GM04503 (cell line): ENCODE results near the gene PCDHB16.
"Not testable (repeated sequence)": the region's sequence is repeated elsewhere in the genome, so short reads cannot be mapped to it uniquely, and the experiment has no call there.

Source experiments
- DNase-seq: peaks from one replicate; pipeline ENCODE4 v3.0.0-alpha.2; 2012; ENCODE audit warnings: low read depth

Gene PCDHB16

DNA sequence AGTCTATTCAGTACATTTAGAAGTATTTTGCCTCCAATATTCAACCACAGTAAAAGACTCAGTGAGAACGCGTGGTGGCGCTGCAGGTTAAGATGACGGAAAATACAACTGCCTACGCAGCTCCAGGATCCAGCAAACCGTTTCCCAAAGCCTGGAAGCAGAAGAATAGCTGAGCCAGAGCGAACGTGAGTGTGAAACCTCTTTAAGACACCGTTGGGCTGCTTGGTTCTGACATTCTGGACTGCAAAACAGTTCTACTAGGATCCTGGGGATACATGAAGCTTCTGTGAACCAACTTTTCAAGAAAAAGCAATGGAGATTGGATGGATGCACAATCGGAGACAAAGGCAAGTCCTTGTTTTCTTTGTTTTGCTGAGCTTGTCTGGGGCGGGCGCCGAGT, at the start of gene PCDHB16:
PCDHB16 (plus strand) TSS at position 140 of the 400 bp plus-strand sequence; CDS start at position 313, 173 bp downstream.
- no peak for DNase-seq

DNA sequence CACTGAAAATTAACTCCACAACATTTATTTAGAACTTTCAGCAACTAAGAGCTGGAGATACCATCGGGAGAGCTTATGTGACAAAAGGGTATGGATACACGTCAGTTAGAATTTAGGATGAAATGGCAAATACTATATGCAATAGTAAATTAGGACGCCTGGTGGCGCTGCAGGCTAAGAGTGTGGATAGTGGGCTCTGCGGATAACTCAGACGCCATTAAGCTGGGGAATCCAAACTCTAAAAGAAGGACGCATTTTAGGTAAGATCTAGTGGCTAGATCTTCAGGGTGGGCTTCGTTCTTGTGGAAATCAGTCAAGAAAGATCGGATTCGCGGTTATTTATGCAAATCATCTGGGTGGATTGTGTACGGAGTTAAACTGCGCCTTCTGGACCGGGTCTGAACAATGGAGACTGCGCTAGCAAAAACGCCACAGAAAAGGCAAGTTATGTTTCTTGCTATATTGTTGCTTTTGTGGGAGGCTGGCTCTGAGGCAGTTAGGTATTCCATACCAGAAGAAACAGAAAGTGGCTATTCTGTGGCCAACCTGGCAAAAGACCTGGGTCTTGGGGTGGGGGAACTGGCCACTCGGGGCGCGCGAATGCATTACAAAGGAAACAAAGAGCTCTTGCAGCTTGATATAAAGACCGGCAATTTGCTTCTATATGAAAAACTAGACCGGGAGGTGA, 47.0 kb upstream of the PCDHB16 start, which contains the start of gene PCDHB5:
PCDHB5 (plus strand) TSS at position 177 of the 688 bp plus-strand sequence; CDS start at position 406, 229 bp downstream.
- no peak for DNase-seq

DNA sequence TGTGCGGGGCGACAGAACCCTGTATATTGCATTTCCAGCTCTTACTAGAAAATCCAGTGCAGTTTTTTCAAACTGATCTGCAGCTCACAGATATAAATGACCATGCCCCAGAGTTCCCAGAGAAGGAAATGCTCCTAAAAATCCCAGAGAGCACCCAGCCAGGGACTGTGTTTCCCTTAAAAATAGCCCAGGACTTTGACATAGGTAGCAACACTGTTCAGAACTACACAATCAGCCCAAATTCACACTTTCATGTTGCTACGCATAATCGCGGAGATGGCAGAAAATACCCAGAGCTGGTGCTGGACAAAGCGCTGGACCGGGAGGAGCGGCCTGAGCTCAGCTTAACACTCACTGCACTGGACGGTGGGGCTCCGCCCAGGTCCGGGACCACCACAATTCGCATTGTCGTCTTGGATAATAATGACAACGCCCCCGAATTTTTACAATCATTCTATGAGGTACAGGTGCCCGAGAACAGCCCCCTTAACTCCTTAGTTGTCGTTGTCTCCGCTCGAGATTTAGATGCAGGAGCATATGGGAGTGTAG, 46.4 kb upstream of the PCDHB16 start:
- no peak for DNase-seq

DNA sequence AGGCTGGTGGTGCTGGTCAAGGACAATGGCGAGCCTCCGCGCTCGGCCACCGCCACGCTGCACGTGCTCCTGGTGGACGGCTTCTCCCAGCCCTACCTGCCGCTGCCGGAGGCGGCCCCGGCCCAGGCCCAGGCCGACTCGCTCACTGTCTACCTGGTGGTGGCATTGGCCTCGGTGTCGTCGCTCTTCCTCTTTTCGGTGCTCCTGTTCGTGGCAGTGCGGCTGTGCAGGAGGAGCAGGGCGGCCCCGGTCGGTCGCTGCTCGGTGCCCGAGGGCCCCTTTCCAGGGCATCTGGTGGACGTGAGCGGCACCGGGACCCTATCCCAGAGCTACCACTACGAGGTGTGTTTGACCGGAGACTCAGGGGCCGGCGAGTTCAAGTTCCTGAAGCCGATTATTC, 44.8 kb upstream of the PCDHB16 start:
- DNase-seq: not testable (repeated sequence)

DNA sequence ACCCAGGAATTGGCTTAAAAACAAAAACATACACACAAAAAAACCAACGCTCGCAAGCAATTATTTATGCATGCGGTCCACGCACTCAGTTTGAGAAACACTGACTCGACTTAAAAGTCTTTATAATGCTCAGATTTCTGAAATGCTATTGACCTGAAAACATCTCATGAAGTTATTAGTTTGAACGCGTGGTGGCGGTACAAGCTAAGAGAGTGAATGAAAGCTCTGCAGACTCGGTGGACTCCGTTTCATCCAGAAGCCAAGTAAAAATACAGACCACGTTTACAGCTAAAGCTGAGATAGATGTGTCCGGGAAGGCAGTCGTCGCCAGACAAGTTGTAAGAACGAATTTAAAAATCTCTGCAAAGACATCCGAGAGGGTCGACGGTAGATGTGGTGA, 32.4 kb upstream of the PCDHB16 start, which contains the start of gene PCDHB6:
PCDHB6 (plus strand) TSS at position 246 of the 400 bp plus-strand sequence. CDS start 201 bp downstream, outside the sequence.
- DNase-seq: no peak

DNA sequence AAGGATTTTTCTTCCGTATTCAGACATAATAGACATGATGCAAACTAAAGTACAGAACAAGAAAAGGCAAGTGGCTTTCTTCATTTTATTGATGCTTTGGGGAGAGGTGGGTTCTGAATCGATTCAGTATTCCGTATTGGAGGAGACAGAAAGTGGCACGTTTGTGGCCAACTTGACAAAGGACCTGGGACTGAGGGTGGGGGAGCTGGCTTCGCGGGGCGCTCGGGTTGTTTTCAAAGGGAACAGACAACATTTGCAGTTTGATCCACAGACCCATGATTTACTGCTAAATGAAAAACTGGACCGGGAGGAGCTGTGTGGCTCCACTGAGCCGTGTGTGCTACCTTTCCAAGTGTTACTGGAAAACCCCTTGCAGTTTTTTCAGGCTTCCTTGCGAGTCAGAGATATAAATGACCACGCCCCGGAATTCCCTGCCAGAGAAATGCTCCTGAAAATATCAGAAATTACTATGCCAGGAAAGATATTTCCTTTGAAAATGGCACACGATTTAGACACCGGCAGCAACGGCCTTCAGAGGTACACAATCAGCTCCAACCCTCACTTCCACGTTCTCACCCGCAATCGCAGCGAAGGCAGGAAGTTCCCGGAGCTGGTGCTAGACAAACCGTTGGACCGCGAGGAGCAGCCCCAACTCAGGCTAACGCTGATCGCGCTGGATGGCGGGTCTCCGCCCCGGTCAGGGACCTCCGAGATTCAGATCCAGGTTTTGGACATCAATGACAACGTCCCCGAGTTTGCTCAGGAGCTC, 31.8 kb upstream of the PCDHB16 start:
- no peak for DNase-seq

DNA sequence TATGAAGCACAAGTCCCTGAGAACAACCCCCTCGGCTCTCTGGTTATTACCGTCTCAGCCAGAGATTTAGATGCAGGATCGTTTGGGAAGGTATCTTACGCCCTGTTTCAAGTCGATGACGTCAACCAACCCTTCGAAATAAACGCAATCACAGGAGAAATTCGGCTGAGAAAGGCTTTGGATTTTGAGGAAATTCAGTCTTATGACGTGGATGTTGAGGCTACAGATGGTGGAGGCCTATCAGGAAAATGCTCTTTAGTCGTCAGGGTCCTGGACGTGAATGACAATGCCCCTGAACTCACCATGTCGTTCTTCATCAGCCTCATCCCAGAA, 31.2 kb upstream of the PCDHB16 start:
- no peak for DNase-seq

DNA sequence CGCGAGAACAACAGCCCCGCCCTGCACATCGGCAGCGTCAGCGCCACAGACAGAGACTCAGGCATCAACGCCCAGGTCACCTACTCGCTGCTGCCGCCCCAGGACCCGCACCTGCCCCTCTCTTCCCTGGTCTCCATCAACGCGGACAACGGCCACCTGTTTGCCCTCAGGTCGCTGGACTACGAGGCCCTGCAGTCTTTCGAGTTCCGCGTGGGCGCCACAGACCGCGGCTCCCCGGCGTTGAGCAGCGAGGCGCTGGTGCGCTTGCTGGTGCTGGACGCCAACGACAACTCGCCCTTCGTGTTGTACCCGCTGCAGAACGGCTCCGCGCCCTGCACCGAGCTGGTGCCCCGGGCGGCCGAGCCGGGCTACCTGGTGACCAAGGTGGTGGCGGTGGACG, 30.6 kb upstream of the PCDHB16 start:
- not testable (repeated sequence) for DNase-seq

DNA sequence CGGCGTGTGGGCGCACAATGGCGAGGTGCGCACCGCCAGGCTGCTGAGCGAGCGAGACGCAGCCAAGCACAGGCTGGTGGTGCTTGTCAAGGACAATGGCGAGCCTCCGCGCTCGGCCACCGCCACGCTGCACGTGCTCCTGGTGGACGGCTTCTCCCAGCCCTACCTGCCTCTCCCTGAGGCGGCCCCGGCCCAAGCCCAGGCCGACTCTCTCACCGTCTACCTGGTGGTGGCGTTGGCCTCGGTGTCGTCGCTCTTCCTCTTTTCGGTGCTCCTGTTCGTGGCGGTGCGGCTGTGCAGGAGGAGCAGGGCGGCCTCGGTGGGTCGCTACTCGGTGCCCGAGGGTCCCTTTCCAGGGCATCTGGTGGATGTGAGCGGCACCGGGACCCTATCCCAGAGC, 30.1 kb upstream of the PCDHB16 start:
- DNase-seq: not testable (repeated sequence)

DNA sequence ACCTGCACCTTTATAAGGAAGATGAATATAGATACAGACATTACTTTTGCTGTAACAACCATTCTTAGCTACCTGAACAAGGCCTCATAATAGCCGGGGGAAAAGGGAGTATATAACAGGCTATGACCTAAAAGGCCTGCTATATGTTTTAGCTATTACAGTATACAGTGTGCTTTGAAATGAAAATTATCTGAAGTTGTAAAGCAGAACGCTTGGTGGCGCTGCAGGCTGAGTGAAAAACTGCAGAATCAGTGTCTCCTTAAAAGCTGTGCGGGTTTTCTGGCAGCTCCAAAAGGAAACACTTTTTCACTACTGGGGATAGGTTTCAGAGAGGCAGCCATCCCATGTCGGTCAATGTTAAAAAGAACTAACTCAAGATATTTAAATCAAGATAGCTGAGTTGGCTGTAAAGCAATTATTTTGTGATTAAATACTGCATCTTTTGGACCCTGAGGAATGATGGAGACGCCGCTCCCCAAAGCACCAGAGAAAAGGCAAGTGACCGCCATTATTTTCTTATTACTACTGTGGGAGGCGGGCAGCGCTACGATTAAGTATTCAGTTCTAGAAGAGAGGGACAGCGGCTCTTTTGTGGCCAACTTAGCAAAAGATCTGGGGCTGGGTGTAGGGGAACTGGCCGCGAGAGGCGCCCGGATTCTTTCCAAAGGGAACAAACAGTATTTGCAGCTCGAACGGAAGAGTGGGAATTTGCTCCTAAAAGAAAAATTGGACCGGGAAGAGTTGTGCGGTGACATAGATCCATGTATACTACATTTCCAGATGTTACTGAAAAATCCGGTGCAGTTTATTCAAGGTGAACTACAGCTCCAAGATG, 26.4 kb upstream of the PCDHB16 start:
- no peak for DNase-seq

DNA sequence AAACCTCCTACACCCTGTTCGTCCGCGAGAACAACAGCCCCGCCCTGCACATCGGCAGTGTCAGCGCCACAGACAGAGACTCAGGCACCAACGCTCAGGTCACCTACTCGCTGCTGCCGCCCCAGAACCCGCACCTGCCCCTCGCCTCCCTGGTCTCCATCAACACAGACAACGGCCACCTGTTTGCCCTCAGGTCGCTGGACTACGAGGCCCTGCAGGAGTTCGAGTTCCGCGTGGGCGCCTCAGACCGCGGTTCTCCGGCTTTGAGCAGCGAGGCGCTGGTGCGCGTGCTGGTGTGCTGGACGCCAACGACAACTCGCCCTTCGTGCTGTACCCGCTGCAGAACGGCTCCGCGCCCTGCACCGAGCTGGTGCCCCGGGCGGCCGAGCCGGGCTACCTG, 24.8 kb upstream of the PCDHB16 start:
- not testable (repeated sequence) for DNase-seq

DNA sequence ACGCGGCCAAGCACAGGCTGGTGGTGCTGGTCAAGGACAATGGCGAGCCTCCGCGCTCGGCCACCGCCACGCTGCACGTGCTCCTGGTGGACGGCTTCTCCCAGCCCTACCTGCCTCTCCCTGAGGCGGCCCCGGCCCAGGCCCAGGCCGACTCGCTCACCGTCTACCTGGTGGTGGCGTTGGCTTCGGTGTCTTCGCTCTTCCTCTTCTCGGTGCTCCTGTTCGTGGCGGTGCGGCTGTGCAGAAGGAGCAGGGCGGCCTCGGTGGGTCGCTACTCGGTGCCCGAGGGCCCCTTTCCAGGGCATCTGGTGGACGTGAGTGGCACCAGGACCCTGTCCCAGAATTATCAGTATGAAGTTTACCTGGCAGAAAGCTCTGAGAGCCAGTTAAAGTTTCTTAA, 24.3 kb upstream of the PCDHB16 start:
- not testable (repeated sequence) for DNase-seq

DNA sequence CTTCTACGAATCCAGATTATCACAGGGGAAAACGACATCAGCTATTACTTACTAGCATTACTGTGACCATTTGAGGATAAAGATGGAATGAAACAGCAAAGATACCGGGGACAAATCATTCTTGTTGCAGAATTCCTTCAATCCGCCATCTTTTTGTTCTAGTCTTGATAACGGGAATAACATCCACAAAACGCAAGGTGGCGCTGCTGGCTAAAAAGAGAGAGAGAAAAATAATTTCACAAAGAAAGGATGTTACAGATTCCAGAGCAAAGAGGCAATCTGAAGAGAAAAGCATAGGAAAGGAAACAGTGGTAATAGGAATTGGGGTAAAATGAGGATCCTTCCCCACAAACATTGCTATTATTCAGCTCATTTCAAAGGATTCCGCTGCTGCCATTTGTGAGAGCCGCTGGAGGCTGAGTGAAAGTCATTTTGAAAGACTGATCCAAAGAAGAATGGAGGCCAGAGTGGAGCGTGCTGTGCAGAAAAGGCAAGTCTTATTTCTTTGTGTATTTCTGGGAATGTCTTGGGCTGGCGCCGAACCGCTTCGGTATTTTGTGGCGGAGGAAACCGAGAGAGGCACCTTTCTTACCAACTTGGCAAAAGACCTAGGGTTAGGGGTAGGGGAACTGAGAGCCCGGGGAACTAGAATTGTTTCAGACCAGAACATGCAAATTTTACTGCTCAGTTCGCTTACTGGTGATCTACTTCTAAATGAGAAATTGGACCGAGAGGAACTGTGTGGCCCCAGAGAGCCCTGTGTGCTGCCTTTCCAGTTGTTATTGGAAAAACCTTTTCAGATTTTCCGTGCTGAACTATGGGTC, 9.6 kb upstream of the PCDHB16 start, which contains the start of gene PCDHB7:
PCDHB7 (plus strand) TSS at position 264 of the 824 bp plus-strand sequence; CDS start at position 456, 192 bp downstream.
- no peak for DNase-seq

DNA sequence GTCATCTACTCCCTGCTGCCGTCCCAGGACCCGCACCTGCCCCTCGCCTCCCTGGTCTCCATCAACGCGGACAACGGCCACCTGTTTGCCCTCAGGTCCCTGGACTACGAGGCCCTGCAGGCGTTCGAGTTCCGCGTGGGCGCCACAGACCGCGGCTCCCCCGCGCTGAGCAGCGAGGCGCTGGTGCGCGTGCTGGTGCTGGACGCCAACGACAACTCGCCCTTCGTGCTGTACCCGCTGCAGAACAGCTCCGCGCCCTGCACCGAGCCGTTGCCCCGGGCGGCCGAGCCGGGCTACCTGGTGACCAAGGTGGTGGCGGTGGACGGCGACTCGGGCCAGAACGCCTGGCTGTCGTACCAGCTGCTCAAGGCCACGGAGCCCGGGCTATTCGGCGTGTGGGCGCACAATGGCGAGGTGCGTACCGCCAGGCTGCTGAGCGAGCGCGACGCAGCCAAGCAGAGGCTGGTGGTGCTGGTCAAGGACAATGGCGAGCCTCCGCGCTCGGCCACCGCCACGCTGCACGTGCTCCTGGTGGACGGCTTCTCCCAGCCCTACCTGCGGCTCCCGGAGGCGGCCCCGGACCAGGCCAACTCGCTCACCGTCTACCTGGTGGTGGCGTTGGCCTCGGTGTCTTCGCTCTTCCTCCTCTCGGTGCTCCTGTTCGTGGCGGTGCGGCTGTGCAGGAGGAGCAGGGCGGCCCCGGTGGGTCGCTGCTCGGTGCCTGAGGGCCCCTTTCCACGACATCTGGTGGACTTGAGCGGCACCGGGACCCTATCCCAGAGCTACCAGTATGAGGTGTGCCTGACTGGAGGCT, 7.7 kb upstream of the PCDHB16 start:
- not testable (repeated sequence) for DNase-seq

DNA sequence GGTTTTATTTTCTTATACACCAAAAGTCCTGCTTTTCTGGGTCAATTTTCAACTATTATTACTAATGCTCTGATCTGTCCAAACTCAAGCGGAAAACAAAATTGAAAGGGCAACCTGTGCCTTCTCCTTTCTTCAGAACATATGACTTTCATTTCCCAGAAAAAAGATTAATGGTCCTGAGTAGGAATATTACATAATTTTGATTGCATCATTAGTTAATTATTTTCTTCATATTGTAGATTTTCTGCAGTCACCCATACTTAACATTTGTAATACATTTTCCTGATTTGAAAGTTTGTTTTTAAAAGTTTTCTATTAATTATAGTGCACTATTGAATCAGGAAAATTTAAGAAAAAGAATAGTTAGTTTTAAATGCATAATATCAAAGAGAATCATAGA, 6.3 kb upstream of the PCDHB16 start:
- no peak for DNase-seq

DNA sequence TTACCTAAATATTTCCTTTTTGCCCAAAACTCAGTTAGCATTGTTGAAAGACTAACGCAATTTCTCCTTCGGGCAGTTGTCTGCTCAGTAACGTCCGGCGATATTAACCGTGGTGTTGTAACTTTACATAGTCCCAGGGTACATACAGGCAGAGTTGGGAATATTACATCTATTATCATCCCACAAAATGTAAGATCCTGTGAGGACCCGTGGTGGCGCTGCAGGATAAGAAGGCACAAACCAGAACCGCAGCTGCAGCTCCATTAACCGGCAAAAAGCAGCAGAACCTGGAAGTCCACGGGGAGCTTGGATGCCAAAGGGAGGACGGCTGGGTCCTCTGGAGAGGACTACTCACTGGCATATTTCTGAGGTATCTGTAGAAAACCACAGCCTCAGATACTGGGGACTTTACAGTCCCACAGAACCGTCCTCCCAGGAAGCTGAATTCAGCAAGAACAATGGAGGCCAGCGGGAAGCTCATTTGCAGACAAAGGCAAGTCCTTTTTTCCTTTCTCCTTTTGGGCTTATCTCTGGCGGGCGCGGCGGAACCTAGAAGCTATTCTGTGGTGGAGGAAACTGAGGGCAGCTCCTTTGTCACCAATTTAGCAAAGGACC, 4.5 kb upstream of the PCDHB16 start, which contains the start of gene PCDHB8:
PCDHB8 (plus strand) TSS at position 214 of the 615 bp plus-strand sequence; CDS start at position 459, 245 bp downstream.
- DNase-seq: not testable (repeated sequence)

DNA sequence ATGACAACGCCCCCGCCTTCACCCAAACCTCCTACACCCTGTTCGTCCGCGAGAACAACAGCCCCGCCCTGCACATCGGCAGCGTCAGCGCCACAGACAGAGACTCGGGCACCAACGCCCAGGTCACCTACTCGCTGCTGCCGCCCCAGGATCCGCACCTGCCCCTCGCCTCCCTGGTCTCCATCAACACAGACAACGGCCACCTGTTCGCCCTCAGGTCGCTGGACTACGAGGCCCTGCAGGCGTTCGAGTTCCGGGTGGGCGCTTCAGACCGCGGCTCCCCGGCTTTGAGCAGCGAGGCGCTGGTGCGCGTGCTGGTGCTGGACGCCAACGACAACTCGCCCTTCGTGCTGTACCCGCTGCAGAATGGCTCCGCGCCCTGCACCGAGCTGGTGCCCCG, 2.8 kb upstream of the PCDHB16 start:
- DNase-seq: not testable (repeated sequence)

DNA sequence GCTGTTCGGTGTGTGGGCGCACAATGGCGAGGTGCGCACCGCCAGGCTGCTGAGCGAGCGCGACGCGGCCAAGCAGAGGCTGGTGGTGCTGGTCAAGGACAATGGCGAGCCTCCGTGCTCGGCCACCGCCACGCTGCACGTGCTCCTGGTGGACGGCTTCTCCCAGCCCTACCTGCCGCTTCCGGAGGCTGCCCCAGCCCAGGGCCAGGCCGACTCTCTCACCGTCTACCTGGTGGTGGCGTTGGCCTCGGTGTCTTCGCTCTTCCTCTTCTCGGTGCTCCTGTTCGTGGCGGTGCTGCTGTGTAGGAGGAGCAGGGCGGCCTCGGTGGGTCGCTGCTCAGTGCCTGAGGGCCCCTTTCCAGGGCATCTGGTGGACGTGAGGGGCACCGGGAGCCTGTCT, 2.3 kb upstream of the PCDHB16 start:
- DNase-seq: not testable (repeated sequence)

DNA sequence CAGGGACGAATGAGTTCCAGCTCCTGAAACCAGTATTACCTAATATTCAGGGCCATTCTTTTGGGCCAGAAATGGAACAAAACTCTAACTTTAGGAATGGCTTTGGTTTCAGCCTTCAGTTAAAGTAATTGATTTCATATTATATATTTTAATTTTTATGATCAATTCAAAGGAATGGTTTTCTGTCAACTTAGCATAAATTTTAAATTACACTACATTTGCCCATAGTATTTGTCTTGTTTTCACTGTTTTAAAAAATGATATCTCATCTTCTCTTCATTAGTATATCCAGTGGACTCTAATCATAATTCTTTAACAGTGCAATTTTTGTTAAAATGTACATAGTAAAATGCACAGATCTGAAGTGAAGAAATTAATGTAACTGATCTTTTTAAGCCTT, 1.9 kb upstream of the PCDHB16 start:
- no peak for DNase-seq
